Measurements from ENCODE around the gene RHOV.

RHOV gene, protein sequence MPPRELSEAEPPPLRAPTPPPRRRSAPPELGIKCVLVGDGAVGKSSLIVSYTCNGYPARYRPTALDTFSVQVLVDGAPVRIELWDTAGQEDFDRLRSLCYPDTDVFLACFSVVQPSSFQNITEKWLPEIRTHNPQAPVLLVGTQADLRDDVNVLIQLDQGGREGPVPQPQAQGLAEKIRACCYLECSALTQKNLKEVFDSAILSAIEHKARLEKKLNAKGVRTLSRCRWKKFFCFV

DNA sequence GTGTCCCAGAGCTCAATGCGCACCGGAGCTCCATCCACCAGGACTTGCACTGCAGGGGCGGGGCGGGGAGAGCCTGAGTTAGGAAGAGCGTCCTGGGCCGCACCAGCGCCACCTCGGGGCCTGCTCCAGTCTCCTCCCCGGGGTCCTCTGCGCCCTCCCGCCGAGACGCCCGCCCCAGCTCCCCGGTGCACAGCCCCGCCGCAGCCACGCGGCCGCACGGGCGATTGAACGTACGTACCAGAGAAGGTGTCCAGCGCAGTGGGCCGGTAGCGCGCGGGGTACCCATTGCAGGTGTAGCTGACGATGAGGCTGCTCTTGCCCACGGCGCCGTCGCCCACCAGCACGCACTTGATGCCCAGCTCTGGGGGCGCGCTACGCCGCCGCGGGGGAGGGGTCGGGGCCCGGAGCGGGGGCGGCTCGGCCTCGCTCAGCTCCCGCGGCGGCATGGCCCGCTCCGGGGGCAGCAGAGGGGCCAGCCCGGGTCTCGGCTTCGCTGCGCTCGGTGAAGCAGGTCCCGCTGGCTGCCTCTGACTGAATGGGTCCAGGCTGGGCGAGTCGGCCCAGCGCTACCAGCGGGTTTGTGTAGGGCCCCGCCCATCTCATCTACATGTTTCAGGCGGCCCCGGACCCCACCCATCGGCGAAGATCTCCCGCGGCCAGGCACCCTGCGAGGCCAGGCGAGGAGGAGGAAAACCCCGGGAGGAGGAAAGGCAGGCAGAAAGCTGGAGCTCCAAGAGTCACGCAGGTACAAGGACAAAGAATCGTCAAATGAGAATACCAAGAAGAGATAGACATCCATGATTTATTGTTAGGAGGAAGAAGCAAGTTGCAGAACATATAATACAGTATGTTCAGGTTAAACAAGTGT lies at the start of gene RHOV:
RHOV (minus strand) TSS at position 541 of the 868 bp plus-strand sequence; CDS start at position 446, 95 bp downstream.
- no peak for TF ChIP-seq CTCF (conservative IDR thresholded peaks at IDR 0.05; ENCODE audit: control insufficient read depth, insufficient read depth, low read depth, low read length)
- DNase-seq (ENCODE audit: low read depth), result no peak
- peak within 1 kb of the TSS; percentile 26 for H3K4me3 ChIP-seq (ENCODE audit: control insufficient read depth, low read depth, low read length)

- TF ChIP-seq CTCF (conservative IDR thresholded peaks at IDR 0.05; ENCODE audit: control insufficient read depth, insufficient read depth, low read depth, low read length), result no peak
- DNase-seq (ENCODE audit: low read depth), result no peak
- H3K4me3 ChIP-seq (ENCODE audit: control insufficient read depth, low read depth, low read length), result no peak overlapping the region
Observed at GRCh38 chr15:40923551-40923950, 49.5 kb upstream of the RHOV start.

GRCh38 chr15:40922608-40923005 lies 48.6 kb upstream of the RHOV start:
- TF ChIP-seq CTCF (conservative IDR thresholded peaks at IDR 0.05; ENCODE audit: control insufficient read depth, insufficient read depth, low read depth, low read length), result no peak
- DNase-seq (ENCODE audit: low read depth), result no peak
- H3K4me3 ChIP-seq (ENCODE audit: control insufficient read depth, low read depth, low read length), result no peak overlapping the region

DNA sequence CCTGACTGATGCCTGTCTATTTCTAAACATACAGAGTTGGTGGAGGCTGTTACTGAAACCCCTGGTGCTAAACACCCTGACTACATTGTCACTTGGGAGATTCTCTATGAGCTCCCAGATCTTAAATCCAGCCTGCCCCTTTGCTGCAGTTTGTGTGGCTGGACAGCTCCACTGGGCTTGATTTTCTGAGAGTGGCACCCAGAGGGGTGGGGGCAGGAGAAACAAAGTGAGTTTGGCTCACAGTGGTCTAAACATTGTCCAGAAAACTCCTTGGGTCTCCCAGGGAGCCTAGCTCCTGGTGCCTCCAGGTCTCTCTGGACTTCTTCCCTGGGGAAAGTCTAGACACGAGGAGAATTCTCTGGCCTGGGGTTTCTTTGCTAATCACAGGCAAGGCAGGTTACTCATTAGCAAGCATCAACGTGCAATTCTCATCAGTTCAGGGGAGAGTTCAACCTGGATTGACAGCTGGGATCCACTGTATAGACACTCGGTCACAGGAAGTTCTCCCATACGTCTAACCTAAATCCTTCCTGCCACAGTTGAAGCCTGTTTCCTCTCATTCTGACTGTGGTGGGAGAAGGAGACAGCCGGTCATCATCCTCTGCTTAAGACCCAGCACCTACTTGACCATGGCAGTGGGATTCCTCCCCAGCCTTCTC lies 48.0 kb upstream of the RHOV start:
- DNase-seq (ENCODE audit: low read depth), result no peak
- TF ChIP-seq CTCF (conservative IDR thresholded peaks at IDR 0.05; ENCODE audit: control insufficient read depth, insufficient read depth, low read depth, low read length), result no peak
- no peak overlapping the region for H3K4me3 ChIP-seq (ENCODE audit: control insufficient read depth, low read depth, low read length)

DNA sequence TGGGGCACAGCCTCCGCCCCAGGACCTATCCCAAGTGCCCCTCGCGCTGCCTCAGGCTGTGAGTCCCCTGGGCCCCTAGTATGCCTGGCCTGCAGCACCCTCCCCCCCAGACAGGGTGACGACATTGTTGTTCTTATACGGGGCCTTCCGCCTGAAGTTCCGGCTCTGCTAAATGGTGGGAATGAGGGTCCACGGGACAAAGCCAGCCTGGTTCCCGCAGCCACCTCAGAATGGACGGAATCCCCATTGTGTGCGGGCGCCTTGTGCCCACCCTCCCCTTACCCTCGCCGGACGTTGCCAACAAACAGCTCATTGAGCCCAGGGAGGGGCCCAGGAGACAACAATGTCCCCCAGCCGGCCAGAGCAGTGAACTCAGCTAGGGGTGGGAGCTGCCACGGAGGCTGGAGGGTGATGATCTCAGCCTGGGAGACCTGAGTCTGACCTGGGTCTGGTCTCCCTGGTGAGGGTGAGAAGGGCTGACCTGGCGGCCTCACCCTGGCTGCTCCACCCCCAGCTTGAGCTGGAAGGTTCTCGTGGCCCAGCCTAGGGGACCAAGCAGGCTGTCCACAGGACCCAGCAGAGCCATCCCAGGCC lies 44.9 kb upstream of the RHOV start:
- no peak for TF ChIP-seq CTCF (conservative IDR thresholded peaks at IDR 0.05; ENCODE audit: control insufficient read depth, insufficient read depth, low read depth, low read length)
- no peak overlapping the region for H3K4me3 ChIP-seq (ENCODE audit: control insufficient read depth, low read depth, low read length)
- DNase-seq (ENCODE audit: low read depth), result no peak

DNA sequence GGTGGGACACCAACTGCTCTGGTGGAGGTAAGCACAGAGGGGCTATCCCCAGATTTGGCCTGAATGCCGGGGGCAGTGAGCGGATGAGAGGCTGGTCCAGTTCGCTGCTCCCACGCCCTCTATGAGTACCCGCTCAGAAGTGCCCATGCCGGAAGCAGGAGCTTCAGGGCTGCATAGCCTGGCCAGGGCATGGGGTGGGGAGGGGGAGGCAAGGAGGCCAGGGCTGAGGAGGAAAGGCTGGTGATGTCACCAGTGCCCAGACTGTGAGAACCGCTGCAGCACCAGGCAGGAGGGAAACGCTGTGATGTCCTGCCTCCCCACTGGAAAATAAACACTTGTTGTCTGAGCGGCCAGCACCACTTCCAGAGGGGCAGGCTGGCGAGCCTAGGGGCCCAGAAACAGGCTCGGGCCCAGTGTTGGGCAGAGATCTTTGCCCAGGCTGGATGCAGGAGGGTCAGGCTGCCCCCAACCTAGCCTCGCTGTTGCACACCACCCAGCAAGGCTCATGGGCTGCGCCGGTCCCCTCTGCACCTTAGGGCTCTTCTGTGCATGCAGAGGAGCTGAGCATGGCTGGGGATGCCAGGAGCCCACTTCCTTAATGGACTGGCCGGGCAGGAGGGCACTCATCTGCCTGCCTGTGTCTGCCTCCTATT lies 44.2 kb upstream of the RHOV start:
- no peak for DNase-seq (ENCODE audit: low read depth)
- no peak for TF ChIP-seq CTCF (conservative IDR thresholded peaks at IDR 0.05; ENCODE audit: control insufficient read depth, insufficient read depth, low read depth, low read length)
- no peak overlapping the region for H3K4me3 ChIP-seq (ENCODE audit: control insufficient read depth, low read depth, low read length)
